Keratinocyte (primary cell): ENCODE results near the gene LRRC27.

Experiments used
- CTCF ChIP-seq, 3 experiments: IDR thresholded peaks in 1 of 3; conservative IDR thresholded peaks in 1 of 3; optimal IDR thresholded peaks in 1 of 3; 2 replicates in 2 of 3; 3 replicates in 1 of 3; pipeline versions ENCODE3 to v1.5.1; 2011; ENCODE audit warnings: low read length in 3 of 3, mild to moderate bottlenecking in 3 of 3, moderate library complexity in 2 of 3, control low read depth in 1 of 3, inconsistent platforms in 1 of 3; ENCODE audit not compliant: insufficient read depth in 2 of 3; ENCODE audit errors: extremely low read depth in 1 of 3
- EZH2 ChIP-seq: IDR thresholded peaks from one replicate; pipeline ENCODE4 v1.6.1; 2012; ENCODE audit warnings: inconsistent platforms, mild to moderate bottlenecking, low read length, moderate library complexity

- TF ChIP-seq EZH2 (no peak), CTCF (optimal IDR thresholded peaks at IDR 0.05 in 1 of 3, IDR thresholded peaks at IDR 0.05 in 1 of 3, conservative IDR thresholded peaks at IDR 0.05 in 1 of 3; ENCODE audit: extremely low read depth in 1 of 3, insufficient read depth in 2 of 3, low read length in 3 of 3) (no peak)
These were observed 11.9 kb upstream of the LRRC27 start for GRCh38 chr10:132319853-132320653.
